Neural cell (in vitro differentiated cells): Measurements from ENCODE around the gene DUSP14. TPM values are rescaled to one million over a fixed set of nuclear protein-coding genes. Genes with fewer than 3 reads are reported as not detected.

Experiments used
- H2AFZ ChIP-seq: fragments of 200-600, 300-800 bp; sonication (generic), shearing (Covaris generic); 2 replicates; pipeline ENCODE4 v1.6.0; 2014; ENCODE audit warnings: low read depth, mild to moderate bottlenecking, antibody characterized with exemption, low read length, moderate library complexity
- H3F3A ChIP-seq: fragments of 200-600 bp; shearing (Covaris generic); 2 replicates; pipeline ENCODE4 v1.6.1; 2016; ENCODE audit warnings: mild to moderate bottlenecking, moderate library complexity, mixed read lengths, antibody characterized with exemption, low read length; ENCODE audit not compliant: insufficient read depth, poor library complexity, severe bottlenecking
- H3K27ac ChIP-seq: fragments of 200-600, 300-800 bp; sonication (generic), shearing (Covaris generic); 2 replicates; pipeline ENCODE4 v1.5.1; 2014; ENCODE audit warnings: mild to moderate bottlenecking, low read length, moderate library complexity
- H3K27me3 ChIP-seq: fragments of 300-800, 200-600 bp; sonication (generic), shearing (Covaris generic); 2 replicates; pipeline ENCODE4 v1.6.0; 2014; ENCODE audit warnings: mild to moderate bottlenecking, low read depth, low read length, moderate library complexity; ENCODE audit not compliant: insufficient read depth
- H3K36me3 ChIP-seq: fragments of 300-800, 200-600 bp; sonication (generic), shearing (Covaris generic); 2 replicates; pipeline ENCODE4 v1.5.1; 2014; ENCODE audit warnings: mild to moderate bottlenecking, antibody characterized with exemption, low read length, moderate library complexity; ENCODE audit not compliant: insufficient read depth
- H3K4me2 ChIP-seq: fragments of 300-800, 200-600 bp; sonication (generic), shearing (Covaris generic); 2 replicates; pipeline ENCODE4 v1.6.0; 2014; ENCODE audit warnings: mild to moderate bottlenecking, low read length
- H3K4me3 ChIP-seq: fragments of 300-800, 200-600 bp; sonication (generic), shearing (Covaris generic); 2 replicates; pipeline ENCODE4 v1.5.1; 2014; ENCODE audit warnings: mild to moderate bottlenecking, low read length, moderate library complexity
- H3K79me2 ChIP-seq: fragments of 200-600 bp; shearing (Covaris generic); replicated peaks from 2 replicates; pipeline ENCODE4 v1.6.0; 2014; ENCODE audit warnings: mild to moderate bottlenecking, low read length, moderate library complexity; ENCODE audit not compliant: insufficient read depth
- H3K9ac ChIP-seq: fragments of 300-800, 200-600 bp; sonication (generic), shearing (Covaris generic); 2 replicates; pipeline ENCODE4 v1.6.1; 2016; ENCODE audit warnings: mild to moderate bottlenecking, low read length, mixed read lengths
- H3K9me2 ChIP-seq: fragments of 200-600 bp; shearing (Covaris generic); 2 replicates; pipeline ENCODE4 v1.6.1; 2016; ENCODE audit warnings: mild to moderate bottlenecking, low read length, mixed read lengths; ENCODE audit not compliant: insufficient read depth
- H3K9me3 ChIP-seq: fragments of 200-600, 300-800 bp; sonication (generic), shearing (Covaris generic); 2 replicates; pipeline ENCODE4 v1.6.1; 2016; ENCODE audit warnings: mild to moderate bottlenecking, mixed run types, low read length, moderate library complexity, mixed read lengths
- H4K20me1 ChIP-seq: fragments of 200-600 bp; shearing (Covaris generic); 2 replicates; pipeline ENCODE4 v1.6.1; 2016; ENCODE audit warnings: mild to moderate bottlenecking, mixed run types; ENCODE audit not compliant: insufficient read depth
- CTCF ChIP-seq: fragments of 450-650 bp; IDR thresholded peaks from 2 replicates; pipeline ENCODE4 v1.5.1; 2014; ENCODE audit warnings: antibody characterized with exemption, mild to moderate bottlenecking, moderate library complexity; ENCODE audit not compliant: poor library complexity, severe bottlenecking
- EP300 ChIP-seq: fragments of 450-650 bp; conservative IDR thresholded peaks from 2 replicates; pipeline ENCODE4 v1.6.1; 2014; ENCODE audit warnings: antibody characterized with exemption, mild to moderate bottlenecking, moderate library complexity; ENCODE audit not compliant: poor library complexity, severe bottlenecking
- EZH2 ChIP-seq: fragments of 200-600, 300-800 bp; shearing (Covaris generic), sonication (generic); IDR thresholded peaks from 2 replicates; pipeline ENCODE4 v1.6.1; 2014; ENCODE audit warnings: antibody characterized with exemption, low read length, borderline replicate concordance, mild to moderate bottlenecking; ENCODE audit not compliant: insufficient read depth, poor library complexity, severe bottlenecking
- MXI1 ChIP-seq: fragments of 450-650 bp; conservative IDR thresholded peaks from 2 replicates; pipeline ENCODE4 v1.6.1; 2014; ENCODE audit warnings: antibody characterized with exemption, mild to moderate bottlenecking; ENCODE audit not compliant: poor library complexity, severe bottlenecking
- POLR2AphosphoS5 ChIP-seq: IDR thresholded peaks from 2 replicates; pipeline ENCODE4 v1.6.1; 2012
- RAD21 ChIP-seq: fragments of 450-650 bp; conservative IDR thresholded peaks from 2 replicates; pipeline ENCODE4 v1.6.1; 2014; ENCODE audit warnings: antibody characterized with exemption, mild to moderate bottlenecking, moderate library complexity
- REST ChIP-seq: IDR thresholded peaks from 2 replicates; pipeline ENCODE4 v1.6.1; 2012; ENCODE audit warnings: borderline replicate concordance
- SMC3 ChIP-seq: fragments of 450-650 bp; conservative IDR thresholded peaks from 2 replicates; pipeline ENCODE4 v1.6.1; 2014; ENCODE audit warnings: antibody characterized with exemption, mild to moderate bottlenecking, moderate library complexity; ENCODE audit not compliant: poor library complexity
- TAF1 ChIP-seq: IDR thresholded peaks from 2 replicates; pipeline ENCODE4 v1.6.1; 2012; ENCODE audit warnings: low read depth
- polyA plus RNA-seq: library from polyadenylated mRNA; depleted of rRNA; stranded (reverse); fragments of >200 nt; gene quantifications from 2 replicates; pipeline ENCODE4 v1.2.3, GENCODE V29; 2014

DUSP14 gene
- polyA plus RNA-seq, 1 donor from 2014 or later: 19.7 TPM

- no peaks in the 10 kb centered on the region for H3K79me2 ChIP-seq
- no peaks in the 10 kb centered on the region for H3K9me3 ChIP-seq
- H3K9me2 ChIP-seq: no peaks in the 10 kb centered on the region
- H4K20me1 ChIP-seq: no peaks in the 10 kb centered on the region
- no peak overlapping the region for H3K4me2 ChIP-seq
- peaks cover 4% of the 10 kb centered on the region for H3K36me3 ChIP-seq
- H3K4me3 ChIP-seq: no peak overlapping the region
- TF ChIP-seq RAD21 (no peak), REST (no peak), MXI1 (no peak), TAF1 (no peak), EZH2 (no peak), EP300 (no peak), POLR2AphosphoS5 (no peak), CTCF (no peak), SMC3 (no peak)
- H3K27ac ChIP-seq: no peak overlapping the region
- no peaks in the 10 kb centered on the region for H3K27me3 ChIP-seq
- H3K9ac ChIP-seq: no peak overlapping the region
- H3F3A ChIP-seq: no peaks in the 10 kb centered on the region
- H2AFZ ChIP-seq: no peak overlapping the region
These were observed 28.0 kb upstream of the DUSP14 start for GRCh38 chr17:37461668-37462067.

GRCh38 chr17:37462492-37462891 is 27.2 kb upstream of the DUSP14 start:
- Histone ChIP-seq H4K20me1 (no peaks in the 10 kb centered on the region), H3K4me2 (no peak overlapping the region), H3K9ac (no peak overlapping the region), H3F3A (no peaks in the 10 kb centered on the region), H3K36me3 (peaks cover 4% of the 10 kb centered on the region), H3K79me2 (no peaks in the 10 kb centered on the region), H3K4me3 (no peak overlapping the region), H3K27me3 (no peaks in the 10 kb centered on the region), H3K9me3 (no peaks in the 10 kb centered on the region), H3K9me2 (no peaks in the 10 kb centered on the region), H2AFZ (no peak overlapping the region), H3K27ac (no peak overlapping the region)
- TF ChIP-seq REST (no peak), SMC3 (no peak), RAD21 (no peak)
